Osteoblast (primary cell): ENCODE measurements around the gene AFF2. TPM values are rescaled to one million over a fixed set of nuclear protein-coding genes. Genes with fewer than 3 reads are reported as not detected.

ENCODE experiments used
- DNase-seq: peaks from one replicate; pipeline ENCODE4 v3.0.0; 2011; ENCODE audit warnings: low spot score, mixed read lengths; ENCODE audit not compliant: insufficient read length; ENCODE audit errors: missing footprints
- H2AFZ ChIP-seq: 2 replicates; pipeline ENCODE4 v1.6.0; 2011; ENCODE audit warnings: mild to moderate bottlenecking, low read length
- H3K27ac ChIP-seq: 2 replicates; pipeline ENCODE4 v1.5.1; 2011; ENCODE audit warnings: mild to moderate bottlenecking, low read depth, low read length, moderate library complexity
- H3K27me3 ChIP-seq: 2 replicates; pipeline ENCODE4 v1.6.0; 2012; ENCODE audit warnings: mild to moderate bottlenecking, control low read depth, inconsistent platforms, low read length, moderate library complexity; ENCODE audit not compliant: insufficient read depth
- H3K36me3 ChIP-seq: 2 replicates; pipeline ENCODE4 v1.5.1; 2011; ENCODE audit warnings: mild to moderate bottlenecking, low read length, control low read depth, moderate library complexity; ENCODE audit not compliant: insufficient read depth
- H3K4me1 ChIP-seq: 2 replicates; pipeline ENCODE4 v1.5.1; 2011; ENCODE audit warnings: mild to moderate bottlenecking, low read length, control low read depth, moderate library complexity; ENCODE audit not compliant: insufficient read depth
- H3K4me2 ChIP-seq: 2 replicates; pipeline ENCODE4 v1.6.0; 2011; ENCODE audit warnings: mild to moderate bottlenecking, low read length; ENCODE audit not compliant: insufficient read depth
- H3K4me3 ChIP-seq: fragments of 200-600 bp; sonication (generic); 3 replicates; pipeline ENCODE4 v1.5.1; 2012; ENCODE audit warnings: mild to moderate bottlenecking, low read length, inconsistent platforms; ENCODE audit not compliant: insufficient read depth
- H3K79me2 ChIP-seq: 2 replicates; pipeline ENCODE4 v1.6.0; 2012; ENCODE audit warnings: mild to moderate bottlenecking, low read length, control low read depth, inconsistent platforms; ENCODE audit not compliant: insufficient read depth
- H3K9me3 ChIP-seq: 2 replicates; pipeline ENCODE4 v1.5.1; 2011; ENCODE audit warnings: low read depth, low read length, control low read depth
- H4K20me1 ChIP-seq: 2 replicates; pipeline ENCODE4 v1.6.0; 2012; ENCODE audit warnings: mild to moderate bottlenecking, low read length, control low read depth; ENCODE audit not compliant: insufficient read depth
- total RNA-seq: library from RNA; depleted of rRNA; stranded (reverse); fragments of >200 nt; gene quantifications from 2 replicates; pipeline ENCODE4 v1.2.3, GENCODE V29; 2012
- TF ChIP-seq, protein P1 (sequence below): IDR thresholded peaks from 2 replicates; pipeline ENCODE4 v1.5.1; 2011; ENCODE audit warnings: mild to moderate bottlenecking, low read depth, low read length, moderate library complexity; ENCODE audit errors: extremely low read depth

The AFF2 gene
- total RNA-seq, 1 donor, result 10.9 TPM

DNA sequence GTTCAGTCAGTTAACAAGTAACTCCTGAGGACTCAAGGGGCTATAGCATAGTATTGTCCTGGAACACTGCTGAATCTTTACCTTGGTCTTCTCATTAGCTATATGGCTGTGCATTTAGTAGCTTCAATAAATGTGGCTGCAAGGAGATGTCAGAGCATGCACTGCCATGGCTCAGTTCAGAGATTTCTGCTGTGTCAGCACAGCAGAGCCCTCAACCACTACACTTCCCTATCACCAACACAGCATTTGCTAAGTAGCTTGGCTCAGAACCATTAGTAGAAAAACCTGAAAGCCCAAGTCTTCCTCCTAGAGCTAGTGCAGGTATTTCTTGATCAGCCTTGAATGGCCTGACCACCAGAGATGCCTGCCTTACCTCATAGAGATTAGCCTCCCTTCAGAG, 538.6 kb downstream of the AFF2 start:
- no peaks in the 10 kb centered on the region for H3K79me2 ChIP-seq
- H3K27ac ChIP-seq, result no peak overlapping the region
- DNase-seq, result no peak
- H3K27me3 ChIP-seq, result no peaks in the 10 kb centered on the region
- H3K4me1 ChIP-seq, result no peaks in the 10 kb centered on the region
- TF ChIP-seq, protein P1, sequence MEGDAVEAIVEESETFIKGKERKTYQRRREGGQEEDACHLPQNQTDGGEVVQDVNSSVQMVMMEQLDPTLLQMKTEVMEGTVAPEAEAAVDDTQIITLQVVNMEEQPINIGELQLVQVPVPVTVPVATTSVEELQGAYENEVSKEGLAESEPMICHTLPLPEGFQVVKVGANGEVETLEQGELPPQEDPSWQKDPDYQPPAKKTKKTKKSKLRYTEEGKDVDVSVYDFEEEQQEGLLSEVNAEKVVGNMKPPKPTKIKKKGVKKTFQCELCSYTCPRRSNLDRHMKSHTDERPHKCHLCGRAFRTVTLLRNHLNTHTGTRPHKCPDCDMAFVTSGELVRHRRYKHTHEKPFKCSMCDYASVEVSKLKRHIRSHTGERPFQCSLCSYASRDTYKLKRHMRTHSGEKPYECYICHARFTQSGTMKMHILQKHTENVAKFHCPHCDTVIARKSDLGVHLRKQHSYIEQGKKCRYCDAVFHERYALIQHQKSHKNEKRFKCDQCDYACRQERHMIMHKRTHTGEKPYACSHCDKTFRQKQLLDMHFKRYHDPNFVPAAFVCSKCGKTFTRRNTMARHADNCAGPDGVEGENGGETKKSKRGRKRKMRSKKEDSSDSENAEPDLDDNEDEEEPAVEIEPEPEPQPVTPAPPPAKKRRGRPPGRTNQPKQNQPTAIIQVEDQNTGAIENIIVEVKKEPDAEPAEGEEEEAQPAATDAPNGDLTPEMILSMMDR, result no peak
- no peaks in the 10 kb centered on the region for H4K20me1 ChIP-seq
- H3K4me3 ChIP-seq, result no peak overlapping the region
- no peaks in the 10 kb centered on the region for H3K9me3 ChIP-seq
- no peak overlapping the region for H3K4me2 ChIP-seq
- no peaks in the 10 kb centered on the region for H3K36me3 ChIP-seq
- no peak overlapping the region for H2AFZ ChIP-seq

DNA sequence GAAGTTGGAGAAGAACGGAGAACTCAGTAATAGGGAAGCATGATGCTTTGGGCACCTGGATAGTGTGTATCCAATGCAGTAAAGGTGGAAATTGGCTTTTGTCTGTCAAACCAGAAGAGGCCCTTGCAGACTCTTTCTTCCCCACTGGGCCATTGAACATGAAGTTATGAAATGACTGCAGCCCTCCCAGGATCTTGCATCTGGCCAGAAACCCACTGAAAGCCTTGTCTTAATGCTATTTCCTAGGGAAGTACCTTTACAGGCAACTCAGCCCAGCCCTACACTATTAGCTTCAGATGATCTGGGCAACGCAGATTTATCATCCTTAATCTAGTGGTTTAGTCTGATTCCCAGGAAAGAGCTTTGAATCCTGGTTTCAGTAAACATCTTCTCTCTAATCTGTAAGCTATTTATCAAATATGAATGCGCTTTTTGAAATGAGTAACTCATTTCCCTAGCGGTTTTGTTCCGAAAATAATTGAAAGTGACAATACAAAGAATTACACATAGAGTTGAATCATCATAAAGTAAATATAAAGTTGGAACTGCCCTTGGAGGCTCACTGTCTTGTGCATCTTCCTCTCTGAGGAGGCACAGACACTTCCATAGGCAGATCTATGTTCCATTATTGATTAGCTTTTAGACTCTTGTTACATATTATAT, 540.6 kb downstream of the AFF2 start:
- Histone ChIP-seq H3K4me2 (no peak overlapping the region), H3K9me3 (no peaks in the 10 kb centered on the region), H3K79me2 (no peaks in the 10 kb centered on the region), H3K4me1 (no peaks in the 10 kb centered on the region), H3K27ac (no peak overlapping the region), H4K20me1 (no peaks in the 10 kb centered on the region), H3K4me3 (no peak overlapping the region), H2AFZ (no peak overlapping the region), H3K27me3 (no peaks in the 10 kb centered on the region), H3K36me3 (no peaks in the 10 kb centered on the region)
- no peak for DNase-seq
- TF ChIP-seq, protein P1, result no peak

DNA sequence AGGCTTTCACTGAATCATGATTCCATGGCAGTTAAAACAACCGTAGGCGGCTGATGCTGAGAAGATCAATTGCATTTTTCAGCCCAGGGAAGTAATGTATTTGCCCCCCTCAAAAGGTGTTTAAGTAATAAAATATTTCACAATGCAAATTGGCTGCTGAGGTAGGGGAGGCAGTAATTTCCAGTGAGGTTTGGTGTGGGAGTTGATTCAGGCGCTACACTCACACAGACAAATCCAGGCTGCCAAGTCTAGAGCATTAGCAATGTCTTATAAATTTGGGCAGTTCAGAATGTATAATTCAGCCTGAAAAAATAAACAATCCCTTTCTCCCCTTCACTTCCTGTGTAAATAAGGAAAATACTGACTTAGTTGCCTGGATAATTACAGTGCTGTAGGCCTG, 543.0 kb downstream of the AFF2 start:
- Histone ChIP-seq H3K79me2 (no peaks in the 10 kb centered on the region), H2AFZ (no peak overlapping the region), H4K20me1 (no peaks in the 10 kb centered on the region), H3K4me1 (no peaks in the 10 kb centered on the region), H3K4me3 (no peak overlapping the region), H3K27me3 (no peaks in the 10 kb centered on the region), H3K4me2 (no peak overlapping the region), H3K27ac (no peak overlapping the region), H3K9me3 (no peaks in the 10 kb centered on the region), H3K36me3 (no peaks in the 10 kb centered on the region)
- DNase-seq, result no peak
- TF ChIP-seq, protein P1, result no peak

DNA sequence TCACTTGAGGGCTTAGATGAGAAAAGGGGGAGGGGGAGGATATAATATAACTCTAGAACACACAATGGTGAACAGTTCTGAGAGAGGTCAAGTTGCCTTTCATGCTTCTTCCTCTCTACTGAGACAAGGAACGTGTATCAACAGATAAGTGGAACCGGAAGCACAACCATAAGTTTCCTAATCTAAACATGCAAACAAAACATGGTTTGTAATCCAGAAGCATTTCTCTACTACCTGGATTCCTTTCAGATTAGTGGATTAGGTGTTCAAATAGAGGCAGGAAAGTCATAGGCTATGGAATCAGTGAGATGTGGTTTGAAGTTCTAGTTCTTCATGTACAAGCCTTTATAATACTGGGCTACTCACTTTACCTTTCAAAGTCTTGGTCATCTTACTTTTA, 544.1 kb downstream of the AFF2 start:
- Histone ChIP-seq H3K27me3 (no peaks in the 10 kb centered on the region), H3K36me3 (no peaks in the 10 kb centered on the region), H4K20me1 (no peaks in the 10 kb centered on the region), H3K4me3 (no peak overlapping the region), H3K27ac (no peak overlapping the region), H3K4me1 (no peaks in the 10 kb centered on the region), H2AFZ (no peak overlapping the region), H3K79me2 (no peaks in the 10 kb centered on the region), H3K9me3 (no peaks in the 10 kb centered on the region), H3K4me2 (no peak overlapping the region)
- TF ChIP-seq, protein P1, result no peak
- no peak for DNase-seq
